ENCODE results near the gene OVCH1. TPM values are rescaled to one million over a fixed set of nuclear protein-coding genes. Genes with fewer than 3 reads are reported as not detected.
A peak's percentile ranks its signal among the peaks of the same experiment; 100 is the strongest.

Gene OVCH1
- total RNA-seq, 1 experiment from 2014 or later: not detected

GRCh38 chr12:29521951-29522350 is 24.5 kb upstream of the OVCH1 start:
- Histone ChIP-seq H3K9me3 (ENCODE audit: insufficient read depth, low read depth) (no peaks in the 10 kb centered on the region), H3F3A (ENCODE audit: insufficient read depth, low read depth) (no peaks in the 10 kb centered on the region), H2AFZ (no peak overlapping the region), H3K4me3 (no peak overlapping the region), H3K36me3 (ENCODE audit: low read depth) (no peaks in the 10 kb centered on the region), H3K27ac (no peak overlapping the region), H3K27me3 (ENCODE audit: insufficient read depth, low read depth) (no peaks in the 10 kb centered on the region), H3K4me2 (no peak overlapping the region), H3K4me1 (replicated peaks; ENCODE audit: insufficient read depth) (no peaks in the 10 kb centered on the region), H3K9me2 (ENCODE audit: insufficient read depth) (no peaks in the 10 kb centered on the region), H3K79me2 (ENCODE audit: low read depth) (no peaks in the 10 kb centered on the region), H4K20me1 (ENCODE audit: insufficient read depth) (no peaks in the 10 kb centered on the region)
- ChIA-PET POLR2A (ENCODE audit: unreplicated experiment) (interaction anchor here (0.6 kb wide), 1 partner anchor 376 kb away, joined by 4 read pairs; no protein-coding TSS in a partner anchor), CTCF (no interaction called here)
- BruUV-seq (replicated peaks): no TSS peak
- intact Hi-C loops (cut with micrococcal nuclease; ENCODE audit: unreplicated experiment): no loop called here
- DNase-seq: no peak
- TF ChIP-seq, protein P1, sequence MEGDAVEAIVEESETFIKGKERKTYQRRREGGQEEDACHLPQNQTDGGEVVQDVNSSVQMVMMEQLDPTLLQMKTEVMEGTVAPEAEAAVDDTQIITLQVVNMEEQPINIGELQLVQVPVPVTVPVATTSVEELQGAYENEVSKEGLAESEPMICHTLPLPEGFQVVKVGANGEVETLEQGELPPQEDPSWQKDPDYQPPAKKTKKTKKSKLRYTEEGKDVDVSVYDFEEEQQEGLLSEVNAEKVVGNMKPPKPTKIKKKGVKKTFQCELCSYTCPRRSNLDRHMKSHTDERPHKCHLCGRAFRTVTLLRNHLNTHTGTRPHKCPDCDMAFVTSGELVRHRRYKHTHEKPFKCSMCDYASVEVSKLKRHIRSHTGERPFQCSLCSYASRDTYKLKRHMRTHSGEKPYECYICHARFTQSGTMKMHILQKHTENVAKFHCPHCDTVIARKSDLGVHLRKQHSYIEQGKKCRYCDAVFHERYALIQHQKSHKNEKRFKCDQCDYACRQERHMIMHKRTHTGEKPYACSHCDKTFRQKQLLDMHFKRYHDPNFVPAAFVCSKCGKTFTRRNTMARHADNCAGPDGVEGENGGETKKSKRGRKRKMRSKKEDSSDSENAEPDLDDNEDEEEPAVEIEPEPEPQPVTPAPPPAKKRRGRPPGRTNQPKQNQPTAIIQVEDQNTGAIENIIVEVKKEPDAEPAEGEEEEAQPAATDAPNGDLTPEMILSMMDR (conservative IDR thresholded peaks at IDR 0.05): no peak
- no peak for TF ChIP-seq EZH2 (IDR thresholded peaks at IDR 0.05; ENCODE audit: low read depth)

- intact Hi-C loops (cut with micrococcal nuclease; ENCODE audit: unreplicated experiment): loop anchor here (1.0 to 10.0 kb wide), 6 partner anchors 135 to 1325 kb away; partner anchors contain the start of gene ERGIC2
- H3K4me1 ChIP-seq (replicated peaks; ENCODE audit: insufficient read depth): no peaks in the 10 kb centered on the region
- CTCF ChIA-PET: interaction anchor here (0.7 to 1.0 kb wide), 3 partner anchors 138 to 1286 kb away, joined by 3 to 6 read pairs (median 3); no protein-coding TSS in a partner anchor
- H3K79me2 ChIP-seq (ENCODE audit: low read depth): no peaks in the 10 kb centered on the region
- H3K36me3 ChIP-seq (ENCODE audit: low read depth): no peaks in the 10 kb centered on the region
- H3K27me3 ChIP-seq (ENCODE audit: insufficient read depth, low read depth): no peaks in the 10 kb centered on the region
- H3K4me3 ChIP-seq: no peak overlapping the region
- H3K9me2 ChIP-seq (ENCODE audit: insufficient read depth): no peaks in the 10 kb centered on the region
- no peak for TF ChIP-seq EZH2 (IDR thresholded peaks at IDR 0.05; ENCODE audit: low read depth)
- TF ChIP-seq, protein P1 (conservative IDR thresholded peaks at IDR 0.05): peak; percentile 84
- no TSS peak for BruUV-seq (replicated peaks)
- no peak overlapping the region for H2AFZ ChIP-seq
- H3K9me3 ChIP-seq (ENCODE audit: insufficient read depth, low read depth): no peaks in the 10 kb centered on the region
- peak in 1 of 2 experiments; percentile 24 for DNase-seq
- H3K27ac ChIP-seq: no peak overlapping the region
- no peak overlapping the region for H3K4me2 ChIP-seq
- POLR2A ChIA-PET (ENCODE audit: unreplicated experiment): no interaction called here
- no peaks in the 10 kb centered on the region for H3F3A ChIP-seq (ENCODE audit: insufficient read depth, low read depth)
- no peaks in the 10 kb centered on the region for H4K20me1 ChIP-seq (ENCODE audit: insufficient read depth)
These were observed 22.2 kb upstream of the OVCH1 start for GRCh38 chr12:29519585-29520182.

- H4K20me1 ChIP-seq (ENCODE audit: insufficient read depth): no peaks in the 10 kb centered on the region
- ChIA-PET CTCF (no interaction called here), POLR2A (ENCODE audit: unreplicated experiment) (no interaction called here)
- H3K4me1 ChIP-seq (replicated peaks; ENCODE audit: insufficient read depth): no peaks in the 10 kb centered on the region
- no peak overlapping the region for H3K27ac ChIP-seq
- DNase-seq: no peak
- H3F3A ChIP-seq (ENCODE audit: insufficient read depth, low read depth): no peaks in the 10 kb centered on the region
- no peaks in the 10 kb centered on the region for H3K27me3 ChIP-seq (ENCODE audit: insufficient read depth, low read depth)
- BruUV-seq (replicated peaks): no TSS peak
- no peak overlapping the region for H3K4me2 ChIP-seq
- TF ChIP-seq EZH2 (IDR thresholded peaks at IDR 0.05; ENCODE audit: low read depth): no peak
- TF ChIP-seq, protein P1 (conservative IDR thresholded peaks at IDR 0.05): no peak
- no peaks in the 10 kb centered on the region for H3K9me3 ChIP-seq (ENCODE audit: insufficient read depth, low read depth)
- H3K9me2 ChIP-seq (ENCODE audit: insufficient read depth): no peaks in the 10 kb centered on the region
- H3K4me3 ChIP-seq: no peak overlapping the region
- no peaks in the 10 kb centered on the region for H3K79me2 ChIP-seq (ENCODE audit: low read depth)
- no peak overlapping the region for H2AFZ ChIP-seq
- intact Hi-C loops (cut with micrococcal nuclease; ENCODE audit: unreplicated experiment): loop anchor here (2.0 to 10.0 kb wide), 4 partner anchors 134 to 1326 kb away; partner anchors contain the start of gene ERGIC2
- H3K36me3 ChIP-seq (ENCODE audit: low read depth): no peaks in the 10 kb centered on the region
These were observed 20.9 kb upstream of the OVCH1 start for GRCh38 chr12:29518407-29518806.

Data from PC-9 (cell line).